Gastroesophageal sphincter (tissue), 2 donors: ENCODE measurements around the gene HOXC10.

ENCODE experiments used
- POLR2A ChIP-seq, 2 donors: fragments of 450-650 bp; IDR thresholded peaks; one replicate each; pipeline ENCODE4 v1.6.1; 2017; ENCODE audit warnings: antibody characterized with exemption in 2 of 2, mild to moderate bottlenecking in 2 of 2, moderate library complexity in 1 of 2
- POLR2AphosphoS5 ChIP-seq: sonication (generic); formaldehyde crosslinking; IDR thresholded peaks from one replicate; pipeline ENCODE4 v1.6.1; 2017; ENCODE audit warnings: antibody characterized with exemption

GRCh38 chr12:53958128-53958527, 26.8 kb upstream of the HOXC10 start:
- no peak for TF ChIP-seq POLR2AphosphoS5
- no peak for TF ChIP-seq POLR2A (IDR thresholded peaks at IDR 0.05)
